ENCODE results near the gene TPM2.

Gene TPM2

GRCh38 chr9:35691757-35692301 lies 2.1 kb upstream of the TPM2 start:
- no peak for DNase-seq

- no peak for DNase-seq
Measured at GRCh38 chr9:35691334-35691650, 1.6 kb upstream of the TPM2 start.

- DNase-seq = no peak
Measured at GRCh38 chr9:35690614-35691333, 1.0 kb upstream of the TPM2 start.

GRCh38 chr9:35690294-35690613 lies 529 bp upstream of the TPM2 start:
- DNase-seq = no peak

GRCh38 chr9:35688558-35689541 lies 875 bp downstream of the TPM2 start:
- DNase-seq = no peak

GRCh38 chr9:35687972-35688557 lies 1.7 kb downstream of the TPM2 start:
- no peak for DNase-seq

- DNase-seq = no peak
Measured at GRCh38 chr9:35687306-35687705, 2.4 kb downstream of the TPM2 start.

GRCh38 chr9:35686222-35687203 lies 3.2 kb downstream of the TPM2 start:
- DNase-seq = no peak

GRCh38 chr9:35685506-35685905 lies 4.2 kb downstream of the TPM2 start:
- no peak for DNase-seq

GRCh38 chr9:35684921-35685320 lies 4.8 kb downstream of the TPM2 start:
- DNase-seq = no peak

GRCh38 chr9:35683323-35683722 lies 6.4 kb downstream of the TPM2 start:
- no peak for DNase-seq

- DNase-seq = no peak
Measured at GRCh38 chr9:35682520-35683315, 7.0 kb downstream of the TPM2 start.

GRCh38 chr9:35682051-35682450 lies 7.7 kb downstream of the TPM2 start:
- no peak for DNase-seq

GRCh38 chr9:35681341-35682002 lies 8.3 kb downstream of the TPM2 start:
- DNase-seq = no peak

GRCh38 chr9:35680331-35681105 lies 9.2 kb downstream of the TPM2 start:
- DNase-seq = no peak

GRCh38 chr9:35679766-35680330 lies 9.9 kb downstream of the TPM2 start:
- DNase-seq = no peak

GRCh38 chr9:35679091-35679490 lies 10.6 kb downstream of the TPM2 start:
- no peak for DNase-seq

GRCh38 chr9:35675732-35676392 lies 13.9 kb downstream of the TPM2 start:
- DNase-seq = no peak

- no peak for DNase-seq
Measured at GRCh38 chr9:35675204-35675603, 14.5 kb downstream of the TPM2 start.

Measured in DMS153 (cell line).